Stimulated activated naive CD8-positive, alpha-beta T cell treated with anti-CD3 and anti-CD28 coated beads, Interleukin-15, amount 100 ng/mL, for 72 hours (primary cell): Measurements from ENCODE around the gene C1QTNF8.

Experiments used
- ATAC-seq: fragments of 150-1000 bp; cut with Tn5 transposase; 2 replicates; pipeline ENCODE4 v1.10.0; 2021; ENCODE audit warnings: mild to moderate bottlenecking, moderate library complexity
- DNase-seq, 2 donors: peaks; one replicate each; pipeline ENCODE4 v3.0.0; 2021 to 2022
- H3K27ac Mint-ChIP-seq, 2 donors: one replicate each; pipeline ENCODE4 v1.8.0; 2022; ENCODE audit warnings: mild to moderate bottlenecking in 2 of 2, mixed read lengths in 2 of 2, moderate library complexity in 2 of 2
- H3K27me3 Mint-ChIP-seq: one replicate; pipeline ENCODE4 v1.8.0; 2022; ENCODE audit warnings: mixed read lengths
- H3K4me1 Mint-ChIP-seq: one replicate; pipeline ENCODE4 v1.8.0; 2022; ENCODE audit warnings: mild to moderate bottlenecking, mixed read lengths
- H3K4me3 Mint-ChIP-seq, 2 donors: one replicate each; pipeline ENCODE4 v1.8.0; 2022; ENCODE audit warnings: mild to moderate bottlenecking in 2 of 2, mixed read lengths in 2 of 2, moderate library complexity in 1 of 2
- H3K9me3 Mint-ChIP-seq, 2 donors: one replicate each; pipeline ENCODE4 v1.8.0; 2022; ENCODE audit warnings: mixed read lengths in 2 of 2

The C1QTNF8 gene

DNA sequence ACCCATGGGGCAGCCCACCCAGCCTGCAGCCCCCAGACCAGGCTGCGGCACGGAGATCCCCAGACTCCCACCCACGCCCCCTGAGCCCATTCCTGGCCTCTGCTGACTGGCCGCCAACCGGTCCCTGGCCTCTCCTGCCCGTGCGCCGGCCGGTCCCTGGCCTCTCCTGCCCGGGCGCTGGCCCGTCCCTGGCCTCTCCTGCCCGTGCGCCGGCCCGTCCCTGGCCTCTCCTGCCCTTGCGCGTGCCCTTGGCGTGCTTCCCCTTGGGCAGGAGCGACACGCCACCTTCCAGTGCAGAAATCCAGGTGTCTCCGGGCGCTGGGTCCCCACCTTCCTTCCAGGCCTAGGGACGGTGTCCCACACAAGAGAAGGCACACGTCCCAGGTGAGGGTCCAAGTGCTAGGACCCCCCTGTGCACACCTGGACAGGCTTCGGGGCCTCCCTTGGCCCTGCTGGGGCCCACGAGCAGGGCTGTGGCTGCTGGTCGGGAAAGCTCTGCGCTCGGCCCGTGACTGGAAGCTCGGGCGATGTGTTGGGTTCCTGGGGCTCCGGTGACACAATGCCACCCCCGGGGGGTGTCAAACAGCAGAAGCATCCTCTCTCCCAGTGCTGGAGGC, 35.4 kb upstream of the C1QTNF8 start:
- Mint-ChIP-seq H3K4me3 (no peak overlapping the region), H3K27ac (no peak overlapping the region), H3K27me3 (no peaks in the 10 kb centered on the region), H3K4me1 (no peaks in the 10 kb centered on the region), H3K9me3 (no peaks in the 10 kb centered on the region)
- ATAC-seq: no peak
- no peak for DNase-seq

DNA sequence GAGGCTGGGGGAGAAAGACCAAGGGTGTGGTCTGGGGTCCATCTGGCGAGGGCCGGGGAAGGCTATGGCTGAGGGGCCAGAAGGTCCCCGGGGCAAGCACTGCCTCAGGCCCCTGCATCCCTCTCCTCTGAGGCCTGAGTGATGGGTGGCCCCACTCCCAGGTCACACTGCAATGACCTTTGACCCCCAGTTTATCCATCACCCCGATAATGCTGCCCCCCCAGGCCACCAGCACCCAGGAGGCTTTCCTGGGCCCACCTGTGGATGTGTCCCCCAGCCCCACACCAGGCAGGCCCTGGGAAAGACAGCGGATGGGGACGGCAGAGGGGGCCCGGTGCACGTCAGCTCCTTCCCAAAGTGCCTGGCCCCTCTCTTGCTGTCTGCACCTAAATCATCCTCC, 34.3 kb upstream of the C1QTNF8 start:
- Mint-ChIP-seq H3K27me3 (no peaks in the 10 kb centered on the region), H3K9me3 (no peaks in the 10 kb centered on the region), H3K4me1 (no peaks in the 10 kb centered on the region), H3K27ac (no peak overlapping the region), H3K4me3 (no peak overlapping the region)
- ATAC-seq: no peak
- no peak for DNase-seq

DNA sequence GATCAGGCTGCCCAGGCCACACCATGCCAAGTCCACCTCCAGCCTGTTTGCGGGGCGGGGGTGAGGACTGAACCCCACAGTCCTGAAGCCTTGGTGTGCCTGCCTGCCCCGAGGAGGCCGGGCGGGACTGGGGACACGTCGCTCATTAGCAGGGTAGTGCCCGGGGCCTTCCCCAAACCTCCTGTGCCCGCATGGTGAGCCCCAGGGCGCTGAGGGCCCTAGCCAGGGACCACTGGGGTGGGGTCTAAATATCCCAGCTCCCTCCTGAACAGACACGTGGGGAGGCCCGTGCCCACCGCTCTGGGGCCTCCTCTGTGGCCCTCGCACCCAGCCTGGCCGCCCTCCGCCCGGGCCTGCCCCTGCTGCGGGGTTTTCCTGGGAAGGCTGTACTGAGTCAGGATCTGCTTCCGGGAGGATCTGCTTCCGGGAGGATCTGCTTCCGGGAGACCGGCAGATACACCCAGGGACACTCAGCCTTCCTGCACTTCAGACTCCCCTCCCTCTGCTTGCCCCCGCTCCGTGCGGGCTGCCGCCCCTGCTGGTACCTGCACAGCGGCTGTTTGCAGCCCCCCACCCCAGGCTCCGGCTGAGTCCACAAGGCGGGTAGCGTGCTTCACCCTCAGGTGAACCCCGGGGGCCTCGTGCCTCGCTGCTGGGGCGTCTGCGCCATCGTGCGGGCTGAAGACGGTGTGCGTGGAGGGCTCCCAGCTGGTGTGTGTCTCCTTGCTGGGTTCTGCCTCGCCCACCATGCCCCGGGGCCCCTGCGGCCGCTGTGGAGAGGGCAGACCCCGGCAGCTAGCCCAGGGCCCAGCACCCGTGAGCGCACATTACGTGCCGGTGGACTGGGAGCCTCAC, 33.3 kb upstream of the C1QTNF8 start:
- Mint-ChIP-seq H3K27ac (no peak overlapping the region), H3K4me3 (no peak overlapping the region), H3K9me3 (no peaks in the 10 kb centered on the region), H3K4me1 (no peaks in the 10 kb centered on the region), H3K27me3 (no peaks in the 10 kb centered on the region)
- DNase-seq: no peak
- no peak for ATAC-seq

DNA sequence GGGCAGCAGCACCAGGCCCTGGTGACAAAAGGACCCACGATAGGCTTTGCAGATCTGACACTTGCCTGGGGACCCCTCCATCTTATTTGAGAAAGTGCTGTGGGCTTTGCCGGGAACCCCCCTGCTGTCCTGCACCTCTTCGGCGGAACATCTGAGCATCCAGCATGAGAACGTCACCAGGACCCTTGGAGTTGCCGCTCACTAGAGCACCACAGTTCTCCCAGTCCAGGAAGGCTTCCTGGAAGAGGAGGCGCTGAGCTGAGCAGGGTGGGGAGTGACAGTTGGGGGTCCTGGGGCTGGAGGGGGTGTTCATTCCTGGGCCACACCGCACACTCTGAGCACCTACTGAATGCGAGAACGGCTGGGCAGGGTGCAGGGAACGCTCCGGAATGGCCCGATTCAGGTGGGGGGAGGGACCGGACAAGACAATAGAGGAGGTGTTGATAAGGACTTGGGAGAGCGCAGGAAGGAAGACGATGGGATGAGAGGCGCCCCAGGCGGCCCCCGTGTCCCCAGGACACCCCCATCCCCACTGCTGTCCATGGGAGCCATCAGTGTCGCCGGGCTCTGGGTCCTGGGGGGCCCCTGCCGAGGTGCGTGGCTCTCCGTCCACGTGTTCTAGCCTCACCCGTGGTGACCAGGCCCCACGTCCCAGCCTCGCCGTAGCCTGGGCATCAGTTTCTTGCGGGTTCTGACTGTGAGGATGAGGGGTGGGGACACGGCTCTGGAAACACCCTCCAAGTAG, 32.1 kb upstream of the C1QTNF8 start:
- Mint-ChIP-seq H3K27me3 (no peaks in the 10 kb centered on the region), H3K4me3 (no peak overlapping the region), H3K9me3 (no peaks in the 10 kb centered on the region), H3K27ac (peak overlapping the region in 1 of 2 donors; percentile 54), H3K4me1 (no peaks in the 10 kb centered on the region)
- DNase-seq (no peak), ATAC-seq (no peak)

DNA sequence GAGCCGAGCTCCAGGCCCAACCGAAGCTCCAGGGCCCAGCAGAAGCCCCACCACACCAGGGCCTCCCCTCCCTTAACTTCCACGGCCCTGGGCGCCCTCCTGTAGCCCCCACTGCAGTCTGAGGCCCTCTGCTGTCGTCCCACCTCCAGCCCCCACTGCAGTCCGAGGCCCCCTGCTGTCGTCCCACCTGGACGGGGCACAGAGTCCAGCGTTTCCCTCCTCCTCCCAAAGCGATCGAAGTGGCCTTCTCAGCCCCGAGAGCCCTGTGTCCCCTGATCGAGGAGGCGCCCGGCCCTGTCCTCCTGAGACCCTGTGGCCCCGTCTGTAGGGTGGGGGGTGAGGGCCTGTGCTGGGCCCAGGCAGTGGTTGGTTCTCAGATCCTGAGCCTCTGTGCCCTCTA, 31.1 kb upstream of the C1QTNF8 start:
- Mint-ChIP-seq H3K4me1 (no peaks in the 10 kb centered on the region), H3K4me3 (no peak overlapping the region), H3K9me3 (no peaks in the 10 kb centered on the region), H3K27me3 (no peaks in the 10 kb centered on the region), H3K27ac (no peak overlapping the region)
- ATAC-seq (no peak), DNase-seq (no peak)

DNA sequence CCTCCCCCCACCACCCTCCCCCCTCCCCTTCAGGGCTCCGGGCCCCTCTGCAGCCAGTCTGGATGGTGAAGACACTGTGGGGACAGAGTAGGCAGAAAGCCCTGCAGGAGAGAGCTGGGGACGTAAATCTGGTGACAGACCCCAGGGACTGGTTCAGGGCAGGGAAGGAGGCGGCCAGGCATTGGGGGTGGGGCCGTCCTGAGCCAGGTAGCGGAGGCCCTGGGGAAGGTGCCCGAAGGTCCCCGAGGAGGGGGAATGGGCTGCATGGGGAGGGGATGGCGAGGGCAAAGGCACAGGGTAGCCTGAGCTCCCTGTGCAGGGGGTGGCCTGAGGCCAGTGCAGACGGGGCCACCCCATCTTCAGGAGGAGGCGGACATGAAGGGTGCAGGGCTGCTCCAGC, 30.5 kb upstream of the C1QTNF8 start:
- H3K27me3 Mint-ChIP-seq: no peaks in the 10 kb centered on the region
- ATAC-seq (no peak), DNase-seq (no peak)
- no peak overlapping the region for H3K4me3 Mint-ChIP-seq
- no peaks in the 10 kb centered on the region for H3K9me3 Mint-ChIP-seq
- H3K4me1 Mint-ChIP-seq: no peaks in the 10 kb centered on the region
- H3K27ac Mint-ChIP-seq: no peak overlapping the region

DNA sequence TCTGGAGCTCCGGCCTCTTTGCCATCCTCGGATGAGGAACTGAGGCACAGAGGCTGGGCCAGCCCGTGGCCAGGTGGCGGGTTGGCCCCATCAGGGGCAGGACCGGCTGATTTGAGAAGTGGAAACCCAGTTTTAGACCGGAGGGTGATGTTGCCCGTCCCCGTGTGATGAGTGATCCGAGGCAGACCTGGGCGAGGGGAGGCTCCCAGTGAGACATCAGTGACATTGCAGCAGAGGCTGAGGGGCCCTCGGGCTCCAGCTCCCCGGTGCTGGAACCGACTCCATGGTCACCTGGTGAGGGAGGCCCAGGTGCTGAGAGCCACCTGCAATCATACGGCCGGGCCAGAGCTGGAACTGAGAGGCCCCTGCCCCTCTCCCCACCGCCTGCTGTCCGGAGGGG, 30.0 kb upstream of the C1QTNF8 start:
- Mint-ChIP-seq H3K9me3 (no peaks in the 10 kb centered on the region), H3K27ac (no peak overlapping the region), H3K4me3 (no peak overlapping the region), H3K27me3 (no peaks in the 10 kb centered on the region), H3K4me1 (no peaks in the 10 kb centered on the region)
- ATAC-seq: no peak
- no peak for DNase-seq

DNA sequence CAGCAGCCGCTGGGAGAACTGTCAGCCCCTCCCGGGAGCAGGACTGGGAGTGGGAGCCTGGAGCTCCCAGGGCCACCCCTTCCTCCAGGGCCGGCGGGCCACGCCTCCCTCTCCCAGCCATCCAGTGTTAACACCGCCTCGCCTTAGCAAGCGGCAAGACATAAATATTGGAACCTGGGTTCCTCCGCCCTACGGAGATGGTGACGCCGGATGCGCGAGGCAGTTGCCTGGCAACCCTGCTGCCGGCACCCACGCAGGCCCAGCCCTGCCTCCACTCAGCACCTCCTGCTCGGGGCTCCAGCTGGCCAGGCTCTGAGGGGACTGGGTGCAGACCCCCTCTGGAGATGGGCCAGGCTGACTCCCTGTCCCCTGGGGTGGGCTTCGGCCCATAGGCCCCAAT, 29.4 kb upstream of the C1QTNF8 start:
- DNase-seq (no peak), ATAC-seq (peak; percentile 41)
- Mint-ChIP-seq H3K4me1 (no peaks in the 10 kb centered on the region), H3K27ac (no peak overlapping the region), H3K4me3 (no peak overlapping the region), H3K9me3 (no peaks in the 10 kb centered on the region), H3K27me3 (no peaks in the 10 kb centered on the region)

DNA sequence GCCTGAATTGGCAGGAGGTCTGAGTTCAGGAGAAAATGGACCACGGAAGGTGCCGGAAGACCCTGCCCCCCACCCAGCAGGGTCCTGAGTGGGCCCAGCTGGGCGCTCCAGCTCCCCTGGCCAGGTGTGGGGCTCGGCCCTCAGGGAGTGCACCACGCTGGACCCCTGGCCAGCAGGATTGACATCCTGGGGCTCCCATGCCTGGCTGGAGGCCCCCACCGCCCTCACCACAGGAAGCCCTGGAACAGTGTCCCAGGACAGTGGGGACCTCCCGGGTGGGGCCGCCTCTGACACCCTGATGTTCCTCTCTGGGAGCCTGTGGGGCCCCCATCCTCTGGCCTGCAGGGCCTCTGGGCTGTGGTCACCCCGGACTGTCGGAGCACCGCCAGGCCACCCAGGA, 28.8 kb upstream of the C1QTNF8 start:
- Mint-ChIP-seq H3K27ac (no peak overlapping the region), H3K27me3 (no peaks in the 10 kb centered on the region), H3K4me3 (no peak overlapping the region), H3K9me3 (no peaks in the 10 kb centered on the region), H3K4me1 (no peaks in the 10 kb centered on the region)
- DNase-seq (no peak), ATAC-seq (no peak)

DNA sequence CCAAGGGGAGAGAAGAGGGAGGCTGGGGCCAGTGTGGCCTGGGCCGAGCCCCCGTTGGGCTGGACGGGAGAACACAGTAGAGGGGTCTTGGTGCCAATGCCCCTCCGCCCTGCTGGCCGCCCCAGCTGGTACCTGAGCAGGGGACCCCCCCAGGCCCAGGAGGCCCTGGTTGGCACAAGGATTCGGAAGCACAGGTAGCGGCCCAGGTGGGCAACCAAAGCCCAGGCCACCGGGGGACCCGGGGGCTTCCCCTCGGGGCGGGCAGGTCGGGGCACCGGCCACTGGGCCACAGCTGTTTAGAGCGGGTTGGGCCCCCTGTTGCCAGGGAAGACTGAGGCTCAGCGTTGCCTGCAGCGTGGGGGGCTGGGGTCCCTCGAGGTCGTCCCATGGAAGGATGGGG, 28.2 kb upstream of the C1QTNF8 start:
- no peak for DNase-seq
- H3K4me3 Mint-ChIP-seq: no peak overlapping the region
- no peaks in the 10 kb centered on the region for H3K27me3 Mint-ChIP-seq
- no peak for ATAC-seq
- H3K27ac Mint-ChIP-seq: no peak overlapping the region
- H3K4me1 Mint-ChIP-seq: no peaks in the 10 kb centered on the region
- H3K9me3 Mint-ChIP-seq: no peaks in the 10 kb centered on the region

DNA sequence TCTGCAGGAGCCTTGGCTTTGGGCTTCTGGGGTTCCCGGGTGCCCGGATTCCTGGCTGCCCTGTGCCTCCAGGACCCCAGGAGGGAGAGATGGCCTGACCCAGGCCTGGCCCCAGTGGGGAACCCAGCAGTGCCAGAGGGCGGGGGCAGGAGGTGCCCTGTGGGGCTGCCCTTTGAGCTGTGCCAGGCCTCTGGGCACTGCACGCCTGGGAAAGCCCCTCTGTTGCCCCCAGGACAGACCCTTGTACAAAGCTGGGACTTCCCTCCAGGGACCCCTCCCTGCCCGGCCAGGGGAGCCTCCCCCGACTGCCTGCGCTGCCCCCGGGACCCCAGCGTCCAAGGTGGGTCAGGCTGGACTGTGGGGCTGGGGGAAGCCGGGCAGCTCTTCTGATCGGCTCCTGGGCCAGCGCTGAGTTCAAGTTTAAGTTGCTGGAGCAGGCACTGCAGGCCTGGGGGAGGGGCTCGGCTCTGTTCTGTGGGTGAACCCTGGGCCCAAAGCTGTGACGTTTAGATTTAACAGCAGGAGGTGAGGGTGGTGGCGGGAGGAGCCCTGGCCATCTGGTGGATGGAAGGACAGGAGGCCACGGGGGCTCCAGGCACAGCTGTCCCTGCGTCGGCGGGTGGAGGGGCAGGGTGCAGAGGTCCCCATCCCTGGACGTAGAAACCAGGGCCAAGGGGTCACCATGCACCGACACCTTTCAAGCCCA, 27.6 kb upstream of the C1QTNF8 start:
- no peaks in the 10 kb centered on the region for H3K27me3 Mint-ChIP-seq
- H3K27ac Mint-ChIP-seq: no peak overlapping the region
- no peaks in the 10 kb centered on the region for H3K9me3 Mint-ChIP-seq
- no peak for DNase-seq
- ATAC-seq: no peak
- no peaks in the 10 kb centered on the region for H3K4me1 Mint-ChIP-seq
- H3K4me3 Mint-ChIP-seq: no peak overlapping the region

DNA sequence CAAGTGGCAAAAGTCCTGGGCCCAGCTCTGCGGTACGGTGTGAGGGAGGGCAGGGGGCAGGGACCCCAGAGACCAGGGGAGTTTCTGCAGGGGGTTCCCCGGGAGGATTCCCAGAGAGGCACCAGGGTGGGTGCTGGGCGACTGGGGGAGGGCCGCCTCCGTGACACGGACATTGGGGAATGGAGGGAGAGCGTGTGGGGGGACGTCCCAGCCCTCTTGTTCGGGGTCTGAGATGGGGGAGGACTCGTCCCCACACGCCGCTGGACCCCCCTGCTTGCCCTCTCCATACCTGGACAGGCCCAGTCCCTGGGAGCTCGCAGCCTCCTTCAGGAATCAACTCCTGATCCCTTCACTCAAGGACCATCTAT, 26.3 kb upstream of the C1QTNF8 start:
- no peaks in the 10 kb centered on the region for H3K4me1 Mint-ChIP-seq
- ATAC-seq (no peak), DNase-seq (no peak)
- no peaks in the 10 kb centered on the region for H3K27me3 Mint-ChIP-seq
- no peak overlapping the region for H3K4me3 Mint-ChIP-seq
- no peak overlapping the region for H3K27ac Mint-ChIP-seq
- no peaks in the 10 kb centered on the region for H3K9me3 Mint-ChIP-seq

DNA sequence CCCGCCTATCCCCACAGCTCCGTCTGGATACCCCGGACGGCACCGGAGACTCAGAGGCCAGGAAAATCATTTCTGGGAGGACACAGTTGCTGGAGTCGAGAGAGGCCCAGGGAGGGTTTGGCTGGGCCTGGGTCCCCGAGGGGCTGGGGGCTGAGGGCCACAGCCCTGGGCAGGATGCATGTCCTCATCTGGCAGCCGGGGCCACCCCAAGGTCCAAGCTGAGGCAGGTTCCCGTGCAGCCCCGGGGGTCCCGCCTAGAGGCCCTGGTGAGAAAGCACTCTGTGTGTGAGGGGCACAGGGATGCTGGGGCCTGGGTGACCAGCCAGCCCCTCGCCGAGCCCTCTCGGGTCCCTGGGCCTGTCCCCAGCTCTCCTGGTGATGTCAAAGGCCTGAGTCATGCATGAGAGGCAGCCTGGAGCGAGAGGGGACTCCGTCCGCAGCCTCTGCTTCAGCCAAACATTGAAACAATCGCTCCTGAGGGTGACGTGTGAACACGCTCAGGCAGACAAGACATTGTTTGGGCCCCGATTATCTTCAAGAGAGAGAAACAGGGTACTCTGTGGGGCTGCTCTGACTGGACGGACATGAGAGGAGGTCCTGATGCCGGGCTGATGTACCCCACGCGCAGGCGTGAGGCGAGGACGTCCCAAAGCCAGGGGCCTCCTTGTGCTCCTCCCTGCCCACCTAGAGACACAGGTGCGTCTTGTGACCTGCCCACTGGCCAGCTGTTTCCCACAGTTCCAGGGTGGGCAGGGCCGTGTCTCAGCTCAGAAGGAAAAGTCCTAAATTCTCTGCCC, 25.8 kb upstream of the C1QTNF8 start:
- H3K4me3 Mint-ChIP-seq: no peak overlapping the region
- no peaks in the 10 kb centered on the region for H3K27me3 Mint-ChIP-seq
- no peak overlapping the region for H3K27ac Mint-ChIP-seq
- H3K4me1 Mint-ChIP-seq: no peaks in the 10 kb centered on the region
- no peaks in the 10 kb centered on the region for H3K9me3 Mint-ChIP-seq
- ATAC-seq: no peak
- no peak for DNase-seq

DNA sequence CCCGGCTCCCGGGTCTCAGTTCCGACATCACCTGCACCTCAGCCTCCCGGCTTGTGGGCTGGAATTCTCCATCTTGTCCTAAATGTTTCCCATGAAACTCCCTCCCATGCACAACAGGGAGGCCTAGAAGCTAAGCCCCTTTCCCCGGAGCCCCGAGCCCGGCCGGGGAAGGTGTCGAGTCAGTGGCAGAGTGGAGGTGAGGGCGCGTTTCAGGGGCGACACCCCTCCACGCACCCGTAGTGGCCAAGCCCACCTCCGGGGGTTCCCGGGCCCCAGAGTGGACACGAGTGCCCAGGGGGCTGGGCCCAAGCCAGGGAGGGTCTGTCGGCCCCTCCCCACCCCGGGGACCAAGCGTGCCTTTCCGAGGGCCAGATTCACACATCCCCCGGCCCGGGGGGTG, 25.0 kb upstream of the C1QTNF8 start:
- Mint-ChIP-seq H3K27ac (no peak overlapping the region), H3K4me3 (no peak overlapping the region)
- no peak for ATAC-seq

DNA sequence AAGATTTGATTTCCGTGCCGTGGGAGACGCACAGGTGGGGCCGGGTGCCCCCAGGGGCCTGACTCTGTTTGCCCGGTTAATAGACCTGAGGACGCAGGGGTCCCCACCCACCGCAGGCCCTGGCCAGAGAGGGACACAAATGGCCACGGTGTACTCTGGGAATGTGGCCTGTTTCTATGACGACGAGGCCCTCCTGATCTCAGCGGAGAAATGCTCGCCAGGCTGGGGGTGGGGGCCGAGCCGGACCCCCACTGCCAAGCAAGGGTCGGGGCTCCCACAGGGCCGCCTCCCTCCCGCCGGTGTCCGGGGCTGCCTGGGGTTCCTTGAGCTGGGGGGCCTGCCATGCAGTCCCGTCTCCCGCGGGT, 24.5 kb upstream of the C1QTNF8 start:
- H3K4me1 Mint-ChIP-seq: no peaks in the 10 kb centered on the region
- no peak overlapping the region for H3K4me3 Mint-ChIP-seq
- no peak overlapping the region for H3K27ac Mint-ChIP-seq
- no peaks in the 10 kb centered on the region for H3K27me3 Mint-ChIP-seq
- ATAC-seq (no peak), DNase-seq (no peak)
- no peaks in the 10 kb centered on the region for H3K9me3 Mint-ChIP-seq

More for the DNA sequence above, 25.0 kb upstream of the C1QTNF8 start:
- Mint-ChIP-seq H3K27me3 (no peaks in the 10 kb centered on the region), H3K9me3 (no peaks in the 10 kb centered on the region), H3K4me1 (no peaks in the 10 kb centered on the region)
- DNase-seq: no peak
